ENCODE data around the gene MBNL3.

DNA sequence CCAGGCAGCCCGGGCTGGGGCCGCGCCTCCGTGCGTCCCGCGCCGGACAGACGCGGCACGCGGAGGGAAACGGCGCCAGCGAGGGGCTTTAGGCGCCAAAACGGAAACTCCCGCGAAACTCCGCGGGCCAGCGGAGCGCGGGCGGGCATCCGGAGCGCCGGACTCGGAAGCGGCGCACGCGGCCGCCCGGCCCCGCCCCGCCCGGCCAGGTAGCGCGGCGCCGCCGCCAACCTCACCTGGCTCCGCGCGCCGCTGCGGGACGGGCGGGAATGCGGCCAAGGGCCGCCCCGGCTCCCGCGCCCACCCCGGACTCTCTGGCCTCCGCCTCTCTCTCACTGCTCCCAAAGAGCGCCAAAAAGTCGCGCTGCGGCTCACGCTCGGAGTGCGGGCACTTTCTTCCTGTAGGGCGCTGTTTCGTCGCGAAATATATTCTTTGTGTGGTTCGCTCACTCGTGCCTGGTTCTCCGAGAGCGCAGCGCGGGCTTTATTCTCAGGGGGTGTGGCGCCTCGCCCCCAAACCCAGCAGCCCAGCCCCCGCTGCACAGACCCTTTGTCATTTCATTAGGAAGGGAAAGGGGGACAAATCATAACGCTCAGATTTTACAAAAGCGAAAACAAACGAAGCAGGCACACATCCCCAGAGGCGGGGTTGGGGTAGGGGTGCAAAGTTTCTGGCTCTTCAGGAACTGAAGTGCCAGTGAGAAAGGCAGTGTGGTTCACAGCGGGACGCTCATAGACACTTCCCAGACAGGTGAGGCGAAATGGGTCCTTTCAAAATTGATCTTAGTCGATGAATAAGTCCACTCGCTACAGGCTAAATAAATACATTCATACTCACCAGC is 961 bp upstream of the MBNL3 start:
- TF ChIP-seq, protein P1, sequence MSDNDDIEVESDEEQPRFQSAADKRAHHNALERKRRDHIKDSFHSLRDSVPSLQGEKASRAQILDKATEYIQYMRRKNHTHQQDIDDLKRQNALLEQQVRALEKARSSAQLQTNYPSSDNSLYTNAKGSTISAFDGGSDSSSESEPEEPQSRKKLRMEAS (CRISPR knock-in tag; IDR thresholded peaks at IDR 0.05), result no peak
- TF ChIP-seq, protein P2, sequence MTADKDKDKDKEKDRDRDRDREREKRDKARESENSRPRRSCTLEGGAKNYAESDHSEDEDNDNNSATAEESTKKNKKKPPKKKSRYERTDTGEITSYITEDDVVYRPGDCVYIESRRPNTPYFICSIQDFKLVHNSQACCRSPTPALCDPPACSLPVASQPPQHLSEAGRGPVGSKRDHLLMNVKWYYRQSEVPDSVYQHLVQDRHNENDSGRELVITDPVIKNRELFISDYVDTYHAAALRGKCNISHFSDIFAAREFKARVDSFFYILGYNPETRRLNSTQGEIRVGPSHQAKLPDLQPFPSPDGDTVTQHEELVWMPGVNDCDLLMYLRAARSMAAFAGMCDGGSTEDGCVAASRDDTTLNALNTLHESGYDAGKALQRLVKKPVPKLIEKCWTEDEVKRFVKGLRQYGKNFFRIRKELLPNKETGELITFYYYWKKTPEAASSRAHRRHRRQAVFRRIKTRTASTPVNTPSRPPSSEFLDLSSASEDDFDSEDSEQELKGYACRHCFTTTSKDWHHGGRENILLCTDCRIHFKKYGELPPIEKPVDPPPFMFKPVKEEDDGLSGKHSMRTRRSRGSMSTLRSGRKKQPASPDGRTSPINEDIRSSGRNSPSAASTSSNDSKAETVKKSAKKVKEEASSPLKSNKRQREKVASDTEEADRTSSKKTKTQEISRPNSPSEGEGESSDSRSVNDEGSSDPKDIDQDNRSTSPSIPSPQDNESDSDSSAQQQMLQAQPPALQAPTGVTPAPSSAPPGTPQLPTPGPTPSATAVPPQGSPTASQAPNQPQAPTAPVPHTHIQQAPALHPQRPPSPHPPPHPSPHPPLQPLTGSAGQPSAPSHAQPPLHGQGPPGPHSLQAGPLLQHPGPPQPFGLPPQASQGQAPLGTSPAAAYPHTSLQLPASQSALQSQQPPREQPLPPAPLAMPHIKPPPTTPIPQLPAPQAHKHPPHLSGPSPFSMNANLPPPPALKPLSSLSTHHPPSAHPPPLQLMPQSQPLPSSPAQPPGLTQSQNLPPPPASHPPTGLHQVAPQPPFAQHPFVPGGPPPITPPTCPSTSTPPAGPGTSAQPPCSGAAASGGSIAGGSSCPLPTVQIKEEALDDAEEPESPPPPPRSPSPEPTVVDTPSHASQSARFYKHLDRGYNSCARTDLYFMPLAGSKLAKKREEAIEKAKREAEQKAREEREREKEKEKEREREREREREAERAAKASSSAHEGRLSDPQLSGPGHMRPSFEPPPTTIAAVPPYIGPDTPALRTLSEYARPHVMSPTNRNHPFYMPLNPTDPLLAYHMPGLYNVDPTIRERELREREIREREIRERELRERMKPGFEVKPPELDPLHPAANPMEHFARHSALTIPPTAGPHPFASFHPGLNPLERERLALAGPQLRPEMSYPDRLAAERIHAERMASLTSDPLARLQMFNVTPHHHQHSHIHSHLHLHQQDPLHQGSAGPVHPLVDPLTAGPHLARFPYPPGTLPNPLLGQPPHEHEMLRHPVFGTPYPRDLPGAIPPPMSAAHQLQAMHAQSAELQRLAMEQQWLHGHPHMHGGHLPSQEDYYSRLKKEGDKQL (CRISPR knock-in tag; IDR thresholded peaks at IDR 0.05; ENCODE audit: borderline replicate concordance), result no peak
- TF ChIP-seq POLR2G (IDR thresholded peaks at IDR 0.05; ENCODE audit: low read depth, low read length), result no peak
- TF ChIP-seq GATAD2B (IDR thresholded peaks at IDR 0.05; ENCODE audit: borderline replicate concordance), result no peak
- no peak for TF ChIP-seq FOSL1 (tag; conservative IDR thresholded peaks at IDR 0.05)
- TF ChIP-seq TCF7L2 (IDR thresholded peaks at IDR 0.05; ENCODE audit: low read depth, low read length), result no peak
- no peak for TF ChIP-seq SMARCA5 (IDR thresholded peaks at IDR 0.05)
- no peak for TF ChIP-seq POLR2AphosphoS2 (IDR thresholded peaks at IDR 0.05; ENCODE audit: low read length)
- no peak for TF ChIP-seq KLF16 (IDR thresholded peaks at IDR 0.05)
- TF ChIP-seq GABPB1 (CRISPR knock-in tag; IDR thresholded peaks at IDR 0.05), result no peak
- TF ChIP-seq MBD2 (IDR thresholded peaks at IDR 0.05; ENCODE audit: borderline replicate concordance, low read depth), result no peak
- TF ChIP-seq, protein P3, sequence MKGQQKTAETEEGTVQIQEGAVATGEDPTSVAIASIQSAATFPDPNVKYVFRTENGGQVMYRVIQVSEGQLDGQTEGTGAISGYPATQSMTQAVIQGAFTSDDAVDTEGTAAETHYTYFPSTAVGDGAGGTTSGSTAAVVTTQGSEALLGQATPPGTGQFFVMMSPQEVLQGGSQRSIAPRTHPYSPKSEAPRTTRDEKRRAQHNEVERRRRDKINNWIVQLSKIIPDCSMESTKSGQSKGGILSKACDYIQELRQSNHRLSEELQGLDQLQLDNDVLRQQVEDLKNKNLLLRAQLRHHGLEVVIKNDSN (CRISPR knock-in tag; IDR thresholded peaks at IDR 0.05), result no peak
- TF ChIP-seq, protein P4, sequence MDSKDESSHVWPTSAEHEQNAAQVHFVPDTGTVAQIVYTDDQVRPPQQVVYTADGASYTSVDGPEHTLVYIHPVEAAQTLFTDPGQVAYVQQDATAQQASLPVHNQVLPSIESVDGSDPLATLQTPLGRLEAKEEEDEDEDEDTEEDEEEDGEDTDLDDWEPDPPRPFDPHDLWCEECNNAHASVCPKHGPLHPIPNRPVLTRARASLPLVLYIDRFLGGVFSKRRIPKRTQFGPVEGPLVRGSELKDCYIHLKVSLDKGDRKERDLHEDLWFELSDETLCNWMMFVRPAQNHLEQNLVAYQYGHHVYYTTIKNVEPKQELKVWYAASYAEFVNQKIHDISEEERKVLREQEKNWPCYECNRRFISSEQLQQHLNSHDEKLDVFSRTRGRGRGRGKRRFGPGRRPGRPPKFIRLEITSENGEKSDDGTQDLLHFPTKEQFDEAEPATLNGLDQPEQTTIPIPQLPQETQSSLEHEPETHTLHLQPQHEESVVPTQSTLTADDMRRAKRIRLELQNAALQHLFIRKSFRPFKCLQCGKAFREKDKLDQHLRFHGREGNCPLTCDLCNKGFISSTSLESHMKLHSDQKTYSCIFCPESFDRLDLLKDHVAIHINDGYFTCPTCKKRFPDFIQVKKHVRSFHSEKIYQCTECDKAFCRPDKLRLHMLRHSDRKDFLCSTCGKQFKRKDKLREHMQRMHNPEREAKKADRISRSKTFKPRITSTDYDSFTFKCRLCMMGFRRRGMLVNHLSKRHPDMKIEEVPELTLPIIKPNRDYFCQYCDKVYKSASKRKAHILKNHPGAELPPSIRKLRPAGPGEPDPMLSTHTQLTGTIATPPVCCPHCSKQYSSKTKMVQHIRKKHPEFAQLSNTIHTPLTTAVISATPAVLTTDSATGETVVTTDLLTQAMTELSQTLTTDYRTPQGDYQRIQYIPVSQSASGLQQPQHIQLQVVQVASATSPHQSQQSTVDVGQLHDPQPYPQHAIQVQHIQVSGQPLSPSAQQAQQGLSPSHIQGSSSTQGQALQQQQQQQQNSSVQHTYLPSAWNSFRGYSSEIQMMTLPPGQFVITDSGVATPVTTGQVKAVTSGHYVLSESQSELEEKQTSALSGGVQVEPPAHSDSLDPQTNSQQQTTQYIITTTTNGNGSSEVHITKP (IDR thresholded peaks at IDR 0.05; ENCODE audit: partially characterized antibody), result no peak
- no peak for TF ChIP-seq POLR2A (conservative IDR thresholded peaks at IDR 0.05)
